Stimulated activated CD4-positive, alpha-beta T cell treated with anti-CD3 and anti-CD28 coated beads, Interleukin-4, amount 100 ng/mL, for 24 hours (primary cell): ENCODE results near the gene ASCC1.

Experiments
- DNase-seq: peaks from one replicate; pipeline ENCODE4 v3.0.0-alpha.2; 2020

ASCC1 gene

GRCh38 chr10:72080042-72080975 is 135.8 kb downstream of the ASCC1 start:
- DNase-seq, result no peak

DNA sequence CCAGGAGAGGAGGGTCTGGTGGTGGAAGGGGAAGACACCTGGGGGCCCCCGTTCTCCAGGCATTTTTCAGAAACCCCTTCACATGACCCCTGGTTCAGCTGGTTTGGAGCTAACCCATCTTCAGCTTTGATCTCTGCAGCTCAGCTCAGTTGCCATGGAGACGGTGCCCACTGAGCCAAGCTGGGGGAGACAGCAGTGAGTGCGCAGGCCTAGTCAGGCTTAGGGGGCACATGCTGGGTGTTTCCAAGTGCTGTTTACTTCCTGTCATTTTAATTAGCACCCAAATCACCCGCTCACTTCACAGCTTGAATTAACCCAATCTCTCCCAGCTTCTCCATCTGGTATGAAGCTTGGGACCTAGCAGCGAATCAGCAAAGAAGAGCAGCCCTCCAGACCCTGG is 136.7 kb downstream of the ASCC1 start:
- DNase-seq, result peak; percentile 57

- no peak for DNase-seq
Measured at GRCh38 chr10:72077275-72077990, 138.6 kb downstream of the ASCC1 start.

GRCh38 chr10:72076756-72077155 is 139.3 kb downstream of the ASCC1 start:
- no peak for DNase-seq

- DNase-seq, result peak; percentile 43
Measured at GRCh38 chr10:72075376-72076115, 140.5 kb downstream of the ASCC1 start.

DNA sequence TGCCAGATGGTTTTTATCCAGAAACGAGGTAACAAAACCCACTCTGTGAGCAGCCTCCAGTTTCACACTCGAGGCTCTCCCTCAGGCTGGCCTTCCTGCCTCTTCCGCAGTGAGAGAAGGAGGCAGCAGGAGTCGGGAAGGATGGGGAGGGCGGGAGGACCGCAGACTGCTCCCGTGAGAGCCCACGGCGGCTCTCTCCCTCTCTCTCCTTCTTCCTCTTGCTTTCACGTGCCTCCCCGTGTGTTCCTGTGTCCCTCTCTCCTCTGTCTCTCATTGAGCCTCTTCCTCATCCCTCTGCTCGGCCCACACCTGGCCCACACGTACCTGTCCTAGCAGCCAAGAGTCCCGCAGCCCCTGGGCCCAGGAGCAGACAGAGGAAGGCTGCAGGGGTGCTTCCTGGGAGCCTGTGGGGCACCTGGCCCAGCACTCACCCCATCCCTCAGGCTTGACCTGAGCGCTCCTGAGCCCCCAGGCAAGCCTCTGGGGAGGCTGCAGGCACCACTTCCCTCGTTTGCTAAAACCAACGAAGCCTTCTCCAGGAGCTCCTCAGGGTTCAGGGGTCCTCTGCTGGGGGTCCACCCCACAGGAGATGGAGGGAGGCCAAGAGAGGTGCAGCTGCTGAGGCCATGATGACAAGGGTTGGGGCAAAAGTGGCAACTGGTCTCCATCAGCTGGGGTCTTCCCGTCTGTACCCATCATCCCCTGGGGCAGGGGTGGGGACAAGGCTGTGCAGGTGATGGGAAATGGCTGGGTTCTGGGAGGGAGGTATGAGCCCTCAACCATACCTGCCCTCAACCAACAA is 141.3 kb downstream of the ASCC1 start:
- DNase-seq, result no peak

- no peak for DNase-seq
Measured at GRCh38 chr10:72073708-72074573, 142.1 kb downstream of the ASCC1 start.

- DNase-seq, result no peak
Measured at GRCh38 chr10:72072639-72073038, 143.4 kb downstream of the ASCC1 start.

DNA sequence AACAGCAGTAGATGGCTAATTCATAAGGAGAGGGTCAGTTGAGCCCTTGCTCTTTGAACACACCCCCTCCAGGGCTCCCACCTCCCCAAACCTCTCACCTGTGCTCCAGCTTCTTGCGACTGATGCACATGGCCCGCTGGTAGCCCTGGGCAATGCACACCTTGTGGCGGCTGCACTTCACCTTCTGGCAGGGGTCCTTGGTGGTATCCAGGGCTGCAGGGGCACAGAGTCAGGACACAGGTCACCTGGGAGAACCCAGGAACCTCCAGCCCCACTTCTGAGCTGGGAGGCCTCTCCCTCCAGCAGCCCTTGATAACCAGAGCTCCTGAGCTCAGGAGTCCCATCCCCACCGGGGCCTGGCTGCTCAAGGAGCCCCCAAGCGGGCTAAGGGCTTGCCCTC is 144.0 kb downstream of the ASCC1 start:
- DNase-seq, result no peak

DNA sequence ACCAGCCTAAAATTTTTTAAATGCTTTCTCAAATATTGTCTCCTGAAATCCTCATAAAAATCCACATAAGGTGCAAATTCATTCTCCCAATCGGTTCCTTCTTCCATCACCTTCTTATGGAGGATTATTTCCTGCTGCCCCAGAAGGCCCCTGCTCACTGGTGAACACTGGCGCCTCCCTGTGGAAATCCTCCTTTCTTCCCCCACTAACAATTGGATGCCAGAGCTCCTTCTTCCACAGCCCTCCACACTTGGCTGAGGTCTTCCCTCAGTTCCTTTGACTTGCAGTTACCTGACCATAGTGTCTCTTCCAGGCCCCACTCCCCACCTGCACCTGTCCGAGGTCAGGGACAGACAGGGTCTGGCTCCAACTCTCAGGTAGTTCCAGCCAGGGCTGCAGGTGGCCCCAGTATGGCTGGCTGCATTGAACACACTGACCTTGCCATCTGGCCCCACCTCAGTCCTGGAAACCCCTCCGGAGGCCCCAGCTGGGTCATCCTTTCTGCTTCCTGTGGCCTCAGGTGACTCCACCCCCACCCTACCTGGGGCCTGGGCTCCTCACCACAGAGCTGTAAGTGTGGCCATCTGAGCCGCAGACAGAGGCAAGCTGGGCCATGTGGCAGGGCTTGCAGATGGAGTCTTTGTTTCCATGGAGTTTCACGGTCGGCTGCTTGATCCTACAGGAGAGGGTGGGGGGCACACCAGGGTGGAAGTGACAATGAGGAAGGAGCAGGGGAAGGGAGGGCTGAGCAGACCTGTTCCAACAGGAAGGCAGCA is 146.1 kb downstream of the ASCC1 start:
- no peak for DNase-seq

DNA sequence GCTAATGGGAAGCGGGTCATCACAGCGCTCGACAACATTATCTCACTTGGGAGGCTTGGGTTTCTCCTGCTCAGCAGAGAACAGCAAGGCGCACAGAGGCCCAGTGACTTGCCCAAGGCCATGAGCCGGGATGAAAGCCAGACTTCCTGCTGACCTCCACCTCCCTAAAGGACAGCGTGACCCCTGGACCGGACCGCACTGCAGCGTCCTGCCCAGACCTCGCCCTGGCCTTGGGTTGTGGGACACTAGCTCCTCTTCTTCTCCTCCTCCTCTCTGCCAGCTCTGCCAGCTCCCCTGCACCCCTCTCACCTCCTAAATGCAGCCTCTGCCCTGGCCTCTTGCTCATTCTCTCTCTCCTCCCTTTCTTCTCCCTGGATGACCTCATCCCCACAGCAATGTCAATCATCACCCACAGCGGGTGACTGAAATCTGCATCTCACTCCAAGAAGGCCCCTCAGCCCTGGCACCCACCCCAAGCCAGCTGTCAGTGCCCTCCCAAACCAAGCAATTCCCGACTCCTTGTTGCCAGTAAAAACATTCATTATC is 147.1 kb downstream of the ASCC1 start:
- no peak for DNase-seq

DNA sequence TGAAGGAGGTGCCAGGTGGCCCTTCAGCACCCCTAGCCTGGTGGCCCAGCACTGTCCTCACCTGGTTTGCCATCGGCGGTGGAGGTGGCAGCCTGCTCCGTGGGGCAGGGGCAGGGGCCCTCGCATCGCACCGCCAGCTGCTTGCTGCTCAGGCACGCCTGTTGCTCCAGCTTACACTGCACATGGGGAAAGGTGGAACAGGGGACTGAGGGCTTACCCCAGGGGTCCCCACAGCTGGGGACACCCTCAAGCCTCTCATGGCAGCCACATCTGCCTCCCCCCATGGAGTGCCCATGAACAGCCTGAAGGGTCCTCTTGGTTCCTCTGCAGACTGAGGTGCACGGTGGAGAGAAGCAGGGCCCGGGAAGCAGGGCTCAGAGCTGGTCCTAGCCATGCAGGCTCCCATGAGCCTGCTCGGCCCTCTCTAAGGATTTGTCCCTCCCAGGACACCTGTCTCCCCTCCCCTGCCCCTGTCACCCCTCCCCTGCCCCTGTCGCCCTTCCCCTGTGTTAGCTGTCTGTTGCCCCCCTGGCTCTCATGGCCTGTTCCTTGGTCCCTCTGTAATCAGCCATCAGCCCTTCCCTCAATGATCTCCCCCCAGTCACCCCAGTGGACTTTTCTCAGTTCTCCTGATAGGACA is 147.8 kb downstream of the ASCC1 start:
- no peak for DNase-seq

GRCh38 chr10:72067463-72068125 is 148.5 kb downstream of the ASCC1 start:
- no peak for DNase-seq

GRCh38 chr10:72066318-72067284 is 149.5 kb downstream of the ASCC1 start:
- DNase-seq, result no peak

GRCh38 chr10:72065439-72066025 is 150.5 kb downstream of the ASCC1 start:
- no peak for DNase-seq

DNA sequence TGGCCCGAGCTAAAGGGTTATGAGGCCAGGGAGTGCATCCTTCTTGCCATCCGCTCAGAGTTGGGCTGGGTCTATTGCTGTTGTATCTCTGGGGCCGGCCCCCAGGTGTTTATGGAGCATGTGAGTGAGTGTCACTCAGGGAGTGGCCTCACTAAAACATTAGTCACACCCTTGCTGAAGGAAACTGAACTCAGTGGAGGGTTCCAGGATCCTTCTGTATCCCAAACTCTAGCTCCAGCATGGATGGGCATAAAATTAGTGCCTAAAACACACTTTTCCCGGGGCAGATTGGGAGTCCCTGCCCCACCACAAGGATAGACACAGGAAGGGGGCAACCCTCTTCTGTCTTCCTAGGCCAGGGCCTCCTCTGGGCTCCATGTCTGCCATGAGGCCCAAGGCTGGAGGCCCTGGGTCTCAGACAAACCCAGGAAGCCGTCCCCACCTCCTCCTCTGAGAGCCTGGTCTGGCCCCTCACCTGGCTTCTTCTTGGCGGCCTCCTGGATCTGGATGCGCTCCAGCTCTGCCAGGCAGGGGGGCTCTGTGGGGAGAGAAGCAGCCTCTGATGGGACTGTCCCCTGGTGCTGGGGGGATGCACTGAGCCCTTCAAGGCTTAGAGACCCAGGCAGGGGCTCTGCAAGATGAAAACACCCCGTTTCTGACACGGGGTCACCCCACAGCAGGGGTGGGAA is 152.2 kb downstream of the ASCC1 start:
- no peak for DNase-seq
